GM21423 (cell line): ENCODE data around the gene HNRNPLL.

Experiments used
- ATAC-seq: cut with Tn5 transposase; IDR thresholded peaks from one replicate; pipeline ENCODE4 v1.9.1; 2021; ENCODE audit warnings: mild to moderate bottlenecking, moderate library complexity; ENCODE audit not compliant: unreplicated experiment

Gene HNRNPLL

DNA sequence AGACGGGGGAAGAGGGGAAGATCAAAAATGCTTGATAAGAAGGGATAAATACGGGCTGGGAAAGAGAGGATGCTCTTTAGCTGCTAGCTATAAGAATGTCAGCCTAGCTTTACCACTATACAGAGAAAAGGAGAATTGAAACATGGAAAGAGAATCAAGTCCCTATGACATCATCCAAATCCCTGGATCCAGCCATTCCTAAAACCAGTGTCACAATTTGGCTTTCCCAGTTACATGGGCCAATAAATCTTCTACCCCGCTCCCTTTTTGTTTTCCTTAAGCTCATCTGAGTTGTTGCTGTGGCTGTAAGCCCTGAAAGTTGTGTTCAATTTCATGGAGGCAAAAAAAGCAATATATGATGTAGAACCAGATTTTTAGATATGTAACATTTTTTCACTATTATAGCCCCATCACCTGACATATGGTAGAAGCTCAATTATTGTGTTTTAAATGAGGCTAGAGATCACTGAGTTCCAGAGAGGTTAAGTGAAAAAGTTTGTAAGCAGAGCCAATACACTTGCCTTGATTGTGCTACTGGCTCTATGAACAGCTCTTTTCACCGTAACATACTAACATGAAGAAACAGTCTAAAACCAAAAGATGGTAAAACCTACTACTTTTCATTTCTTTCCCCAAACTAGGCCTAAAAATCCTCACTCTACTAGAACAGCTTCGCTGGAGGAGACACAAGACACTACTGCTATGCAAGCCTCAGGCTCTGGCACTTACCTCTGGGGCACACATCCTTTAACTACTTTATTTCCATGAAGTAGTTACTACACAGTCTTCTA lies 4.3 kb downstream of the HNRNPLL start:
- no peak for ATAC-seq

GRCh38 chr2:38597115-38597514 lies 5.6 kb downstream of the HNRNPLL start:
- no peak for ATAC-seq

DNA sequence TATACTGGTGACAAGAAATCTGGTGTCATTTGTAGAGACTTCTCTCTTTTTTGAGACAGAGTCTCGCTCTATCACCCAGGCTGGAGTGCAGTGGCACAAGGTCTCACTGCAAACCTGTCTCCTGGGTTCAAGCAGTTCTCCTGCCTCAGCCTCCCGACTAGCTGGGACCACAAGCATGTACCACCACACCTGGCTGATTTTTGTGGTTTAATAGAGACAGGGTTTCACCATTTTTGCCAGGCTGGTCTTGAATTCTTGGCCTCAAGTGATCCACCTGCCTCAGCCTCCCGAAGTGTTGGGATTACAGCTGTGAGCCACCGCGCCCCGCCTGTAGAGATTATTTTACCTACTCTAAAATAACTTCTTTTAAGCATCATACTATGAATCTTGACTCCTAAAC lies 6.5 kb downstream of the HNRNPLL start:
- ATAC-seq = no peak

- ATAC-seq = no peak
Measured at GRCh38 chr2:38592951-38593350, 9.8 kb downstream of the HNRNPLL start.

- ATAC-seq = no peak
Measured at GRCh38 chr2:38591152-38591551, 11.6 kb downstream of the HNRNPLL start.

DNA sequence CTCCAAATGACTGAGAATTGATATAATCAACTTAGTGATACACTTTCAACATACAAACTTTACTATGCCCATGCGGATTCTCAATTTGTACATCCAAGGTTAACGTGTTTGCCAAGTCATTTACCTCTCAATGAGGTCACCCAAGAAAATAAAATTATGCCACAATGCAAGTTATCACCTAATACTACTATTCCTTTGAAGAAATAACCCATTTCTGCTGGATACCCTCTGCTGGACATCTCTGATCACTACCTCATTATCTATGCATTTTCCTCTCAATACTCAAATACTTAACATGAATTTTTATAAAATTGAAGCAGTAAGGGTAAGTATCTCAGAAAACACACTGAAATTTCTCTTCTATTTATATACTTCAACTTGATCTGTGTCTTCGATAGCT lies 12.7 kb downstream of the HNRNPLL start:
- ATAC-seq = no peak

DNA sequence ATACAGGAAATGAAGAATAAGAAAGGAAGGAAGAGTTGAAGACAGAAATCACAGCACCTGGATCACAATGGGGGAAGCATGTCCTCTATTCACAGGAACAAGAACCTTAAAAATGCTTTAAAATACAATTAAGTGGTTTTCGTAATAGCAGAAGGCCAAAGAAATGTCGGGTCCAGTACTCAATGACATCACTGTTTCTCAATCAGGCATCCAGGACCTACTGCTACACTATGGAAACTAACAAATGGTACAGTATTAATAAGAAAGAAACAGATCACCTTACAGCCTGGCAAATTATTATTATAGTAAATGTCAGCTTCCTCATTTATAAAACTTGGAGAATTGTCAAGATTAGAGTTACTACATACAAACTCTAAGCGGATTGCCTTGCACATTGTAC lies 15.8 kb downstream of the HNRNPLL start:
- ATAC-seq = no peak

DNA sequence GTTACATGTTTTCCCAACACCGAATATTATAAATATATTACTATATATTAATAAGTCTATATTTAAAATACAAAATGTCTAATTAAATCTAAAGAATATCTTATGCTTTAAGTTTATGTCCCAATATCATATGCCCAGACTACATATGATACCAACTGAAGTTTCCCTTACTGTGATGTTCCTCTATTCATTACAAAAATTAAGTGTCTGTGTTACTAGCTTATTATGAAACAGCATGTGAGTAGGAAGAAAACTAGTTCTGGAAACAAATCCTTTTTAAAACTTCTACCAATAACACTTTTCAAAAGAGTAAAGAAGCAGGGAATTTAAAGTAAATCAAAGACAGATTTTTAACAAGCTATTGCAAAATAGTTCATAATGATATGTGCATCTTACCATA lies 17.8 kb downstream of the HNRNPLL start:
- no peak for ATAC-seq

- no peak for ATAC-seq
Measured at GRCh38 chr2:38583994-38584393, 18.7 kb downstream of the HNRNPLL start.

- no peak for ATAC-seq
Measured at GRCh38 chr2:38583524-38583923, 19.2 kb downstream of the HNRNPLL start.

- ATAC-seq = no peak
Measured at GRCh38 chr2:38581193-38582147, 21.3 kb downstream of the HNRNPLL start.

- no peak for ATAC-seq
Measured at GRCh38 chr2:38580115-38580636, 22.6 kb downstream of the HNRNPLL start.

DNA sequence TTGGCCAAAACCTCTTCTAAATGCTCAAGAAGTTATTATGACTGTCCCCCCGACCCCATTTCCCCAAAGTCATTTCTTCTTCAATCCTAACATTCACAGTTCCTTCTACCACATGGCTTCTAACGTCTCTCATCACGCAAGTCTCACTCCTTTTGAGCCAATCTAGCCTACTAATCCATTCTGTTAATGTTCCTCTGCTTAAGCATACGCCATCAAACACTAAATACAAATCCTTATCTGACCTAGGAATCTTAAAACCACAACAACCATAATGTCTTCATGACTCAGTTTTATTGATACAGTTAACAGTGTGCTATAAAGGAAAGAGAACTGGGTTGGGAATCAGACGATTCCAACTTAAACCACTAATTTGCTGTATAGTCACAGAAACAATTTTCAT lies 23.9 kb downstream of the HNRNPLL start:
- no peak for ATAC-seq

GRCh38 chr2:38574278-38574677 lies 28.4 kb downstream of the HNRNPLL start:
- no peak for ATAC-seq

GRCh38 chr2:38572167-38572566 lies 30.6 kb downstream of the HNRNPLL start:
- no peak for ATAC-seq

DNA sequence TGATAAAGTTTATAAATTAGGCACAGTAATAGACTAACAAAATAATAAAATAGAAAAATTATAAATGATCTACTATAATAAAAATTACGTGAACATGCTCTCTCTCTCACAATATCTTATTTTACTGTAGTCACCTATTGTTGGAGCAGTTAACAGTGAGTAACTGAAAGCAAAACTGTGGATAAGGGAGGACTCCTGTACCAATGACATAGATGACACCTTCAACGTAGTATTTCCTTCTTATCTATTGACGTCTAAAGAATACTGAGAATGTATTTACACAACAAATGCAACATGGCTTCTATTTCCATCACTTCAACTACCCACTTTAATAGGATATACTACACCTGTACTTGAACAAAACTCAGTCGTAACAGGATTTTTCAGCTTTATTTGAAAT lies 31.5 kb downstream of the HNRNPLL start:
- ATAC-seq = no peak

DNA sequence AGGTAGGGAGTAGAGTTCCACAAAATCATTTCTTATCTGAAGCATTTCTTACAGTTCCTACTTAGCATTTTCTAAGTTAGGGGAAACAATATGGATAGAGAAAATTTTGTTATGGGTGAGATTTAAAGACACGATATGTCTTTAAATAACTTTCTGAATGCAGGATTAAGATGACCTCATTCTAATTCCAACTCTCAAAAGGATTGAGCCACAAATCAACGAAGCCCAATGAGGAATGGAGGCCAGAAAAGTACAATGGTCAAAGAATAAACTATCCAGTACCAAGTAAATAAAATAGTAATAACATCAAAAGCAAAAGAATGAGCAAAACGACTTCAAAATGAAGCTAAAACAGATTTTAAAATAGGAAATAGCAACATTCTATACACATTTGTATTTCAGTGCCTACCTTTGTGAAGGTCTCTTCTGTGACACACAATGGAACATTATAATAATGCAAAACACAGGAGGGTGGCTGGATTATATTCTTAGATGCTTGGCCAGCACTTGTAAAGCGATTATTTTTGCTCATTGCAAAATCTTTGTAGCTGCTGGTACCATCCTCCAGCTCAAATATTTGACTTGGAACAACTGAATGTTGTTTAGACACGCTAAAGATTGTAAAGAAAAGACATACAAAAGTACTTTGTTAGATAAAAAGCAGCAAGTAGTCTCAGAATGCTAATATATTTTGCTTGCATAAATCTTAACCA lies 33.8 kb downstream of the HNRNPLL start:
- no peak for ATAC-seq

DNA sequence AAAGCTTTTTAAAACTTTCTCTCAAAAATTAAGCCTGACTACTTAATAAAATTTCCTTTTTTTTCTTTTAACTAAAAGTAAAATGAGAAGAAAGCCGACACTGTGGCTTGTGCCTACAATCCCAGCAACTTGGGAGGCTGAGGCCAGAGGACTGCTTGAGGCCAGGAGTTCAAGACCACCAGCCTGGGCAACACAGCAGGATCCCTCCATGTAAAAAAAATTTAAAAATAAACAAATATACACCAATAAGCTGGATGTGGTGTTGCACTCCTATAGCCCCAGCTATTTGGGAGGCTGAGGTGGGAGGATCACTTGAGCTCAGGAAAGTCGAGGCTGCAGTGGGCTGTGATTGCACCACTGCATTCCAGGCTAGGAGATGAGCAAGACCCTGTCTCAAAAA lies 37.4 kb downstream of the HNRNPLL start:
- ATAC-seq = no peak

DNA sequence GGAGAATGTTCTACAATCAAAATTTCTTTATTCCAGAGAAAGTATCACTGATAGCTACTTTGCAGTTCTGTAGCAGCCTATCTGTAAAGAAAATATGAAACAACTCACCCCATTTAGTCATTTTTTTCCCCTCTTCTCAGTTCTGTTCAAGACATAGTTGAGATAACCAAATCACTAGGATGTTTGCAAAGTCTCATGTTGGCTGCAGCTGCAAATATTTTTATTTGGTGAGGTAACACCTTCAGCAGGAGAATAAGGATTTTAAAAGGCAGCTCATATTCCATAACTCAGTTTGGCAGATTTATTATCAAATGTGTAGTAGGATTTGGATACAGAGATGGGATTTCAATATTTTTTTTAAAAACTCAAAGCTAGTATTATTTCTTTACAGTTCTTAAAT lies 41.0 kb downstream of the HNRNPLL start:
- no peak for ATAC-seq

GRCh38 chr2:38560092-38560491 lies 42.6 kb downstream of the HNRNPLL start:
- no peak for ATAC-seq

GRCh38 chr2:38557981-38558380 lies 44.7 kb downstream of the HNRNPLL start:
- no peak for ATAC-seq
